Measurements from ENCODE around the gene SMPDL3B. TPM values are rescaled to one million over a fixed set of nuclear protein-coding genes. Genes with fewer than 3 reads are reported as not detected.
"Not testable (repeated sequence)": the region's sequence is repeated elsewhere in the genome, so short reads cannot be mapped to it uniquely, and the experiment has no call there.

SMPDL3B gene
- total RNA-seq, 1 donor from 2014 or later: not detected

DNA sequence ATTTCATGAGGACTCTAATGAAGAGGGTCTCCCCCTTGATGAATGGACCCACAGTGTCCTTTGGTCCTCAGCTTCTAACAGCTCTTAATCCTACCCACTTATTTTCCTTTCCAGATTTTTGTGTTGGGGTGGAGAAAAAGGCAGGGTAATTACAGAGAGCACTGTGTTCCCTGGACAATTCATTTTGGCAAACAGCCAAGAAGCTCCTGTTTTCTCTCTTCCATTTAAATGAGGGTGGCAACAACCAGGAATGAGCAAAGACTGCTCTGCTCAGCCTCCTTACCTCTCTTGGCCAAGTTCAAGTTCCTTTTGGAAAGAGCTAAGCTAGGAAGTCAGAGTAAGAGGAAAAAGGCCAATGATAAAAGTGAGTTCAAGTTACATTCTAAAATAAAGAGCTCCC is 36.9 kb downstream of the SMPDL3B start:
- no peak for DNase-seq

DNA sequence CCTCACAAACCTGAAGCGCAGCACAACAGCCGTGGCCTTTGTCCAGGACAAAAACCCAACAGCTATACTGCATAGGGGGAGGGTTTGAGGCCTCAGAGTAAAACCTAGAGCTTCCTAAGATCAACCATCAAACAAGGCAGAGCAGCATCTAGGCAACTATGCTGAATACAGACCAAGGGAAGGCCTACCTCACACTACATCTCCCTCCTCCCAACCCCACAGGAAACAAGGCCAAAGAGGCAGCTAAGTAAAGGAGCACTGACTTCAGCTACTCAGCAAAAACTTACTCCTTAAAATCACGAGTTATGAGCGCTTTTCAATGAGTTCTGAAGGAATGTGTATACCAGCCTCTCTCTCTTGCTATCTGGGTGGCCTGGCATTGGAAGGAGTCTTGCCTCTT is 37.3 kb downstream of the SMPDL3B start:
- no peak for DNase-seq

DNA sequence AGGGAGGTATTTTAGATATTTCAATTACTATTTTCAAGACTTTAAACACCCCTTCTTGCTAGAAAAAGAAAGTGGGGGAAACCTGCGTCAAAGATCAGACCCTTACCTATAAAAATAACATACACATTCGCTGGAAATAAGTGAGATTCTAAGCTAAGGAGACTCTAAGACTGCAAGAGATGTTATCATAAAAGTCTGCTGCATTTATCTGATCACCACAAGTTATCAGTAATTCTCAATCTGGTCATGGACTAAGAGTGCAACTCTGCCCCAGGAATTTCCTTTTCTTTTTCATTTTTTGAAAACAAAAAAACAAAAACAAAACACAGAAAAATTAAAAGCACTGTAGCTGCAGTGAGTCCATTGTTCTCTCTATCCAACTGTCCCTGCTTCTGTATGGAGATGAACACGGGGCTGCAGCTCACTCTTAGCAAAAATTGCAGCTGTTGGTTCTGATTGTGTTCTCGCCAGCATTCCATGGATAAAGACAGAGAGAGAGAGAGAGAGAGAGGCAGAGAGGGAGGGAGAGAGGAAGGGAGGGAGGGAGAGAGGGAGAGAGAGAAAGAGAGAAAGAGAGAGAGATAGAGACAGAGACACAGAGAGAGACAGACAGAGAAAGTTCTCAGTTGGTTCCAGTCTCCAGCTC is 39.1 kb downstream of the SMPDL3B start:
- no peak for DNase-seq

DNA sequence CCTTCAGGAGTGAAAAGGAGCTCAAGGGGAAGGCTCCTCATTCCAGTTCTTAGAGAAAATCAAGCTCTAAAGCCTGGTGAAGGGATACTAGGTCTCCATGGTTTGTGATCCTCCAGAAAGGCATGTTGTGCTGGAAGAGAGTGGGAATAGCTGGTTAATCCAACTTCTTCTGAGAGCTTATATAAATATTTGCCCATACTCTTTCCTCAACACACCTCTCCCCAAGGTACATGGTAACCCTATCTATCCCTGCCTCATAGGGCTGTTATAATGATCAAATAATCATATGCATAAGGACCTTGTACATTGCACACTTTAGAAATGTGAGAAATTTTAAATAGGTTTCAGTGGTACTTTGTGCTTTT is 39.6 kb downstream of the SMPDL3B start:
- no peak for DNase-seq

DNA sequence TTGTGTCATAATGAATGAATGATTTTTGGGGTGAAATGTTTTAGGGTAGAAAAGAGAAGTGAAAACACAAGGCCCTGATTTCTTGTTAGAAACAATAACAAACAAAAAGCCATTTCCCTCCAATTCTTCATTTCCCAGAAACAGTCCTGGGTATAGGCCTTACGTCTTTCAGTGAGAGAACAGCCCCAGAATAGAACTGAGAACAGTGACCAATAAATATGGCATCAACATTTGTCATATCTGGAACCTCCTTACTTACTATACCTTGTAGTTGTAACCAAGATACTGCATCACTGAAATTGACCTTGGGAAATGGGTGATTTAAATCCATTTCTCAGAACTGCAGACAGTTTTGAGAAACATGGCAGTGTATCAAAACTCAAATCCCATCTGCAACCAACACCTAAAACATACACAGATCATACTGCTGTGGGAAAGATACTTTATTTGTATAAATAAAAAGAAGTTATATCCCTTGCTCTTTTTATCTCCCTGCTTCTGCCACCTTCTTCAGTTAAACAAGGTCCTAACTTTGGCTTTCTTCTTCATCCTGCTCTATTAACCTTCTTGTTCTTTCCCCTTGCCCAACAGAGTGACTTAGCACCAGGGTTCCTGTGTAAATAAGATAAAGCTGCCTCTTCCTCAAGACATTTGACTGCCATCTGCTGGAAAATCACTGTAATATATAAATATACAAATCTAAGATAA is 44.5 kb downstream of the SMPDL3B start:
- DNase-seq: no peak

DNA sequence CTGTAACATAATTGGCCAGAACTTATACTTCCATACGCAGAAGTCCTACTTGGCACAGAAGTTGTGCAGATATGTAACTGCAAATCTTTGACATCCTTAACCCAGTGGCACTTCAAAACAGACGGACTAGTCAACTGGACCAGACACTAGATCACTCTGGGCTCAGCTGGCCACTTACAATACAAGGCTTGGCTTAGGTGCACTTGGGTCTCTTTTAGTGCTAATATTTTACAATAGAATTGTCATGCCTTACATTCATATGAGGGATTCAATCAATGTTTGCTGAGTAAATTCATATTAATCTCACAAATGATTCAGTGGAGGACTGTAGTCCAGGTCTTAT is 45.0 kb downstream of the SMPDL3B start:
- no peak for DNase-seq

DNA sequence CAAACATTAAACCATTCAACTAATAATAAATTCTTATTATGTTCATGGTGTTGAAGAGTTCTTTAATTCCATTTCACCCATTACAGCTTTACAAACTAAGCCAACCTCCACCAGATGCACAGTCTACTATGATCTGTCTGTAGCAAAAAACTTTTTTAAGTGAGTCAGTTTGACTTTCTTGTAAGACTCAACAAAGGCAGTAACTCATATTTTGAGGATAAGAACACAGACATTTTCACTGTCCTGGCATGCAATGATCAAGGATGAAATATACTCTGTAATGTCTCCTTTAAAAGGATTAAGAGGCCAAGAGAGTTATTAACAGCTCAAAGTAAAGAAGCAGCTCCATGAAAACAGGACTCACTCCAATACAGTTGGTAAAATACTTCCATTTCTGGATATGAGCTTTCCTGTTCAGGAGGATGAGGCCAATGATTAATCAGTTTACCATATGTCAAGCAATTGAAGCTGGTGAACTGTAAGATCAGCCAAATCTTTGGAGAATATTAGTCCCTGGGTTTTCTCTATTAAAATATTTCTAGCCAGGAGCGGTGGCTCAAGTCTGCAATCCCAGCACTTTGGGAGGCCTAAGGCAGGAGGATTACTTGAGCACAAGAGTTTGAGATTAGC is 45.5 kb downstream of the SMPDL3B start:
- DNase-seq: no peak

DNA sequence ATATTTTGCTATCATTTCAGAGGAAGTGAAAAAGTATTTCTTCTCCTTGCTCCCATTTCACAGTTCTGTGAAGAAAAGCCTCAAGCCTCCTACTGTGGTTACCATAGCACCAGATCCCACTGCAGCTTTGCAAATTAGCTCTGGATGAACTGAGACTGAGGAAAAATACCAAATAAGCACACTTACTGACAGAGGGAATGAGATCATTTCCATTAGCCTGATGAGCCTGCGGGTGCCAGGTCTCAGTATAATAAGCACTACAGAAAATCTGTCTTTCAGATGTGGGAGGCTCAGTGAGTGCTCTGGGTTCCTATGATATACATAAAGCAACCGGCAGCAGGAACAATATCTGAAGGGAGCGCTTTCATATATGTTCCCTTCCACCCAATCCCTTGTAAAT is 46.3 kb downstream of the SMPDL3B start:
- DNase-seq: no peak

DNA sequence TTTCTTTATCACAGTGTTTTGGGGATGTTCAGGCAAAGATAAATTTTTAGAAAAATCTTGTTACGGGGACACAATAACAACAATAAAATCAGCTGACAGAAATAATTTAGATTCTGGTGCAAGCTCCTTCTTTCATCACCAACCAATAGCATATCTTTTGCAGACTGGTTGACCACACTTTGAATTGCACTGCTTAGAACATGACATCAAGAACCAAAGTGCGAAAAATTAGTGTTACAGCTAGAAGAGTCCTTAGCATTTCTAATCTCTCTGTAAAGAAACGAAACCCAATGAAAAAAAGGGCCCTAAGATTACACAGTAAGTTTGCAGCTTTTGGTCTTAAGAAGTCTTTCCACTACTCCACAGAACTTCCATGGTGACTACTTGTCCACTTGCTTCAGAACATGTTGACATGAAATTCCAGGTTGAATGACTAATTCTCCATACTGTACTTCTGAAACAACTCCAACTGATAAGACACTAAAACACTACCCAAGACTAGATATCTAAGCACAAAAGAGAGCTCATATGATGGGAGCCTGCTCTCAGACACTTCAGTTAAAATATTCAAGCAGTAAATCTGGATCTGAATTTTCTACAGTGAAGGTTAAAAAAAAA is 56.2 kb downstream of the SMPDL3B start:
- no peak for DNase-seq

DNA sequence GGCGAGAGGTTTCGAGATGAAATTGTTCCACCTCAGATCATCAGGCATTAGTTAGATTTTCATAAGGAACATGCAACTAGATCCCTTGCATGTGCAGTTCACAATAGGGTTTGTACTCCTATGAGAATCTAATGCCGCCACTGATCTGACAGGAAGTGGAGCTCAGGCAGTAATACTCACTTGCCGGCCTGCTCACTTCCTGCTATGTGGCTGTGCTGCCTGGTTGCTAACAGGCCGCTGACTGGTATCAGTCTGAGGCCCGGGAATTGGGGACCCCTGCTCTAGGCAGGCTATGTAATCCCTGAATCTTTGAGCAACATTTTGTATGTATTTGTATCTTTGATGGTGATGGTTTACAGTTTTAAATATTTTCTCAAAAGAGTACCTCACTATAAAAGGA is 57.5 kb downstream of the SMPDL3B start:
- DNase-seq: no peak

DNA sequence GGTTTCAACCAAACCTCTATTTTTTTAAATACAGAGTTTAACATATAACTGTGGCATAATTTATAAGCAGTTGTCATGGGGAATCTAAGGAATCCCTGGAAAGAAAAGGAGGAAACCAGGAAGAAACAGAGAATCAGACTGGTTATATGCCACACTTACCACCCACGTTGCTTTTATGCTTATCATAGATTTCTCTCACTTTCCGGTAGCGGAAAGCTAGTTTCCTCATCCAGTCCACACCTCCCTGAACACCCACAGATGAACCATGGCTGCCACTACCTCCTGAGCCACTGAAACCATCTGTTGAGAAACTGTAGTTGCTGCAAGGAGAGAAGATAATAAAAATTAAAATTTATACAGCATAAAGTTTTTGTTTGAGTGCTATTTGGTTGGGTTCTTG is 58.4 kb downstream of the SMPDL3B start:
- no peak for DNase-seq

DNA sequence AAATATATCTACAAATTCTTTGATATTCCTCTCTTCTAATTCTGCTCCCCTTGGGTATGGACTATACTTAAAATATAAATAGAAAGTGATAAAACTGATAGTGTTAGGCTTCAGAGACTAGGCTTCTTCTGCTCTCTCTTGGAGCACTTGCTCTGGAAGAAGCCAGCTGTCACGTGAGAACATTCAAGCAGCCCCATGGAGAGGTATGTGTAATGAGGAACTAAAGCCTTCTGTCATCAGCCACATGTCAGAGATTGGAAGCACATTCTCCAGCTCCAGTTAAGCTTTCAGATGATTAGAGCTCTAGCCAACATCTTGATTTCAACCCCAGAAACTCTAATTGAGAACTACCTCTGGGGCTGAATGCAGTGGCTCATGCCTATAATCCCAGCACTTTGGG is 59.3 kb downstream of the SMPDL3B start:
- DNase-seq: no peak

DNA sequence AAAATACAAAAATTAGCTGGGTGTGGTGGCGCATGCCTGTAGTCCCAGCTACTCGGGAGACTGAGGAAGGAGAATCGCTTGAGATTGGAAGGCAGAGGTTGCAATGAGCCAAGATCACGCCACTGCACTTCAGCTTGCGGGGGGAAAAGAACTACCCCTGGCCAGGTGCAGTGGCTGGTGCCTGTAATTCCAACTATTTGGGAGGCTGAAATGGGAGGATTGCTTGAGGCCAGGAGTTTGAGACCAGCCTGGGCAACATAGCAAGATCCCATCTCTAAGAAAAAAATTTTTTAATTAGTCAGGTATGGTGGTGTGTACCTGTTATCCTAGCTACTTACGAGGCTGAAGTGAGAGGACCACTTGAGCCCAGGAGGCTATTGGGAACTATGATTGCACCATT is 59.7 kb downstream of the SMPDL3B start:
- not testable (repeated sequence) for DNase-seq

DNA sequence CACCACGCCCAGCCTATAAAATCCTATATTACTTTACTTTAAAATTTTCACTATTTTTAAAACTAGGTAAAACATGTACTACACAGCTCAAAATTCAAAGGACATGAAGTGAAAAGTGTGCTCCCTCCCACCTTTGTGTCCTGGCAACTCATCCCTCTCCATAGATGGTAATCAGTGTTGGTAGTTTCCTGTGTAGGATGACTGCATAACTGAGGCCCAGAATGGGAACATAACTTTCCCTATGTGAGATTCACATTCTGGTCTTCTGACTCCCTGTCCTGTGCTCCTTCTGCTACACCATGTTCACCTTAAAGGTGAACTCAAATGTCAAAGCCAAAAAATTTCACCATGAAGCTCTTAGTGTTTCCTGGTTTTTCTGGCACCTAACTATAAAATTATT is 64.3 kb downstream of the SMPDL3B start:
- no peak for DNase-seq

DNA sequence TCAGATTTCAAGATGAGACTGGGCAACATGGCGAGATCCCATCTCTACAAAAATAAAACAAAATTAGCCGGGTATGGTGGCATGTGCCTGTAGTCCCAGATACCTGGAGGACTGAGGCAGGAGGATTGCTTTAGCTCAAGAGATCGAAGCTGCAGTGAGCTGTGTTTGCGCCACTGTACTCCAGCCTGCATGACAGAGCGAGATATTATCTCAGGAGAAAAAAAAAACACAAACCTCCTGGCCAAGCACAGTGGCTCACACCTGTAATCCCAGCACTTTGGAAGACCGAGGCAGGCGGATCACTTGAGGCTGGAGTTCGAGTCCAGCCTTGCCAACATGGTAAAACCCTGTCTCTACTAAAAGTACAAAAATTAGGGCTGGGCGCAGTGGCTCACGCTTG is 67.8 kb downstream of the SMPDL3B start:
- DNase-seq: no peak

DNA sequence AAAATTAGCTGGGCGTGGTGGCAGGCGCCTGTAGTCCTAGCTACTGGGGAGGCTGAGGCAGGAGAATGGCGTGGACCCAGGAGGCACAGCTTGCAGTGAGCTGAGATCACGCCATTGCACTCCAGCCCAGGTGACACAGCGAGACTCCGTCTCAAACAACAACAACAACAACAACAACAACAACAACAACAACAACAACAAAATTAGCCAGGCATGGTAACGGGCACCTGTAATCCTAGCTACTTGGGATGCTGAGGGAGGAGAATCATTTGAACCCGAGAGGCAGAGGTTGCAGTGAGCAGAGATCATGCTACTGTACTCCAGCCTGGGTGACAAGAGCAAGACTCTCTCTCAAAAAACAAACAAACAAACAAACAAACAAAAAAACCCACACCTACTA is 68.3 kb downstream of the SMPDL3B start:
- not testable (repeated sequence) for DNase-seq

Other genes starting within 250 kb of the SMPDL3B start
- gene FAM76A, start 209.0 kb upstream of the SMPDL3B start, total RNA-seq: 18.2 TPM
- gene STX12, start 161.8 kb upstream of the SMPDL3B start, total RNA-seq: 165 TPM
- 51.9 TPM for gene PPP1R8, start 104.2 kb upstream of the SMPDL3B start, total RNA-seq
- 3.4 TPM for gene THEMIS2, start 62.5 kb upstream of the SMPDL3B start, total RNA-seq
- gene RPA2, start 20.4 kb upstream of the SMPDL3B start, total RNA-seq: 64.1 TPM
- 3.4 TPM for gene XKR8, start 25.0 kb downstream of the SMPDL3B start, total RNA-seq
- gene EYA3, start 153.6 kb downstream of the SMPDL3B start, total RNA-seq: 9.2 TPM
- gene PTAFR, start 241.7 kb downstream of the SMPDL3B start, total RNA-seq: 4.7 TPM

All from occipital lobe (tissue), 2 donors.